Skeletal muscle cell (primary cell): ENCODE results near the gene COMTD1.

Experiments
- DNase-seq: peaks from one replicate; pipeline ENCODE4 v3.0.0-alpha.2; 2010; ENCODE audit warnings: low read depth
- H3K4me3 ChIP-seq: 2 replicates; pipeline ENCODE4 v1.5.1; 2011; ENCODE audit warnings: low read depth, mild to moderate bottlenecking, control low read depth, low read length, moderate library complexity

COMTD1 gene

DNA sequence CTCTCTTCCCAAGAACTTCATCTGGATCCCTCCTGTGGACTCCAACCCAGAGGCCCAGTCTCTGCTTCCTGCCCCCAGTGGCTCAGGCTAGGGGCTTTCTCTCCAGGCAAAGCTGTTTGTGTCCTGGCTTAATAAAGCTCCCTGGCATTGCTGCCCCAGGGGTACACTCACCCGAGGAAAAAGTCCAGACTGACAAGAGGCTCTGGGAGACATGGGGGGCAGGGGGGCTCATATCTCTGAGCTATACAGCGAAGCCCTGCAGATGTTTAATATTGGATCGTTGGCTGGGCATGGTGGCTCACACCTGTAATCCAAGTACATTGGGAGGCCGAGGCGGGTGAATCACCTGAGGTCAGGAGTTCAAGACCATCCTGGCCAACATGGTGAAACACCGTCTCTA is 10.7 kb upstream of the COMTD1 start:
- no peak for DNase-seq

DNA sequence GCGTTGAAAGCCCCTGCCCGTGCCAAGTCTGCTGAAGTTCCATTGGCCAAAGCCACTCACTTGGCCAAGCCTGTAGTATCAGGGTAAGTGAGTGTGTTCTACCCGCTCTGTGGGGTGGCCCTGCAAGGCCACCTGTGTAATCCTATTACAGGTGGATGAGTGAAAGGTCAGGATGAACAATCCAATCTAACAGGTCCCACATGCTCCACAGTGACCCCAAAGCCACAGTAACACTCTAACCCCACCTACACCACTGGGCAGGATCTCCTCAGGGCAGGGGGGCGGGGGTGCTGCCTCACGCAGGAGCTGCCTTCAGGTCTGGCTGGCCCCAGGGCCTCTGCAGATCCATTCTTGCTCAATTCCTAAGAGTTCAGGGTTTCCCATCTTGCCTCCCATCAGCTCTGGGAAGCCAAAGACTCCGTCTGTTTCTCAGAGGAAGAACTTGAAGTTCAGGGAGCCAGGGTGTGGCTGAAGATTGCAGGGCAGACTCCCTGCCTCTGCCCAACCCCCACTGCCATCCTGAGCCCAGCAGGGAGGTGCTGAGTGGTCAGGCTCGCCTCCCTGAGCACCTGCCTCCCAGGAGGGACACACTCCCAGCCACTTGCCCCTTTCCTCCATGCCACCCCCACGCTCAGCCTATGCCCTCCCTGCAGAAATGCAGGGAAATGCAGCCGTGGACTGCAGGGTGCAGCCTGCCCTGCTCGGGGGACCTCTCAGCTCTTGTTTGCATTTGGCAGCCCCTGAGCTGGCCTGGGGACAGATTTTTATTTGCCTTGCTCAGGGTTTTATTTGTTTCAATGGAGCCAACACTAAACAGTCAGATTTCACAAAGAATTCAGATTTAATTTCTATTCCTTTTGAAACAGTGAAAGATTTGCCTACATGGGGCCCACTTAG is 9.8 kb upstream of the COMTD1 start:
- no peak overlapping the region for H3K4me3 ChIP-seq
- DNase-seq: no peak

More for the DNA sequence above, 10.7 kb upstream of the COMTD1 start:
- no peak overlapping the region for H3K4me3 ChIP-seq

DNA sequence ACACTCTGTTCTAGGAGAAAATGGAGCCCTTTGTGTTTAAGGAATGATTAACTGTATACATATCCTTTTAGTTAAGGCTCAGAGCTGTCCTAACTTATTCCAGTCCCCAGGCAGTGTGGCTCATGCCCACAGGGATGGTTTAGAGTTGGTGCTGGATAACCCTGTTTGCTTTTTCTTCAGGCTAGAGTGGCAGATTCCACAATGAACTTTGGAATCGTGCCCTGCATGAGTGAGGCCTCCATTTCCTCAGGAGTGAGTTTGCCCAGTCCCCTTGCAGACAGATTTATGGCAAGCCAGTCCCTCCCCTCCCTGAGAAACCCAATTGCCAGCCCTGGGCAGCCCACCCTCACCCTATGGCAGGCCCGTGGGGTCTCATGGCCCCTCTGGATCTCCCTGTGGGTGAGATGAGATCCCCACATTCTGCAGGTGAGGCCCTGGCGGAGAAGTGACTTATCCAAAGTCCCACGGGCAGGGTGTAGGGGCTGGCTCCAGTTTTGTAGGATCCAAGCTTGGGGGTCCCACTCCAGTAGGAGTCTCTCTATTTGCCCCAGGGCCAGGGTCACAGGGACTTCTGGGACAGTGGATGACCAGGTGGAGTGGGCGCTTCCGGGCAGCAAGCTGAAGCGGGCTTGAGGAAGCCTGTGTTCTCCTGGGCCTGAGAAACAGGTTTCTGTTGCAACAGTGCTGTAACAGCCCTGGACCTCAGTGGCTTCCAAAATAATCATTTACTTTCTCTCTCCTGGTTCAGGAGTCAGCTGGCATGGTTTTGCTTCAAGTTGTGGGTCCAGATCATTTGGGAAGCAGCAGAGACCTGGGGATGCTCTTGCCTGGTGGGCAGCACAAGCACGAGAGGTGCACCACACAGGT is 9.0 kb upstream of the COMTD1 start:
- H3K4me3 ChIP-seq: no peak overlapping the region
- no peak for DNase-seq

DNA sequence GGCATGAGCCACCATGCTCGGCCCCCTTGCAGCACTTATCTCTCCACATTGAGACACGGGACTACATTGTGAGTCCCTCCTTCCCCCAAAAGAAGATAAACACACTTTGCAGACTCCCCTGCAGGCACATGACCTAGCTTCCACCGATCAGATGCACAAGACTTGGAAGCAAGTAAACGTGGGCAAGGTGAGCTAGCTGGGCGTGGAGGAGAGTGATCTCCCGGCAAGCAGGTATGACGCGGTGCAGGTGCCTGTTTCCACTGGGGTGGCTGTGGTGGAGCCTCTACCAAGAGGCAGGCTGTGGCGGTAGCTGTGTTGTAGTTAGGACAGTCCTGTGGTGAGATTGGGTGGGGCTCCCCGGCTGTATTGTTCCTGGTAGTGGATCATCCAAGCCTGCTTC is 7.7 kb upstream of the COMTD1 start:
- DNase-seq: no peak
- no peak overlapping the region for H3K4me3 ChIP-seq

DNA sequence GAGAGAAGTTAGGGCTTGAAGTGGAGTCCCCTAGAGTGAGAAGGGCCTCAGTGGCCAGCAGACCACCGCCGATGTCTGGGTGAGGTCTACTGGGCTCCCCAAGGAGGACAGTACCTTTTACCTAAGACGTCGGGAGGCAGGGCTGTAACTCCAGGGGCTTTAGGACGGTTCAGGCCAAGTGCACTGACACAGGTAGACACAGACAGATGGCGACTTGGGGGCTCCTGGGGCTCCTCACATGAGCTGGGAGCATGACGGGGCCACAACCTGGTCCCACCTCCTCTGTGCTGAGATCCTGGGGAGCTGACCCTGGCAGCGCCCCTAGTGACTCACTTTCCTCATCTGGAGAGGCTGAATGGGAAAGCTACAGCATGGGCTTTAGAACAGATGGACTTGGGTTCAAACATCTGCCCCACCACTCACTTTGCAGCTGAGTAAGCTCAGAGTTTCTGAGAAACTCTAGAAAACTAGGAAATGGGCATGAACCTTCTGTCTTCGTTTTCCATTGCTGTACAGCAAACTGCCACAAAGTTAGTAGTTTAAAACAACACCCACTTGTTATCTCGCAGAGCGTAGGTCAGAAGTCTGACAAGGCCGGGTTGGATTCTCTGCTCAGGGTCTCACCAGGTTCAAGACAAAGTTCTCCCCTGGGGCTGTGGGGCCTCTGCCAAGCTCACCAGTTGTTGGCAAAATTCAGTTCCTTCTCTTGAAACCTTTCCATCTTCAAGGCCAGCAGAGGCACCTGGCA is 4.7 kb upstream of the COMTD1 start:
- H3K4me3 ChIP-seq: no peak overlapping the region
- DNase-seq: no peak

DNA sequence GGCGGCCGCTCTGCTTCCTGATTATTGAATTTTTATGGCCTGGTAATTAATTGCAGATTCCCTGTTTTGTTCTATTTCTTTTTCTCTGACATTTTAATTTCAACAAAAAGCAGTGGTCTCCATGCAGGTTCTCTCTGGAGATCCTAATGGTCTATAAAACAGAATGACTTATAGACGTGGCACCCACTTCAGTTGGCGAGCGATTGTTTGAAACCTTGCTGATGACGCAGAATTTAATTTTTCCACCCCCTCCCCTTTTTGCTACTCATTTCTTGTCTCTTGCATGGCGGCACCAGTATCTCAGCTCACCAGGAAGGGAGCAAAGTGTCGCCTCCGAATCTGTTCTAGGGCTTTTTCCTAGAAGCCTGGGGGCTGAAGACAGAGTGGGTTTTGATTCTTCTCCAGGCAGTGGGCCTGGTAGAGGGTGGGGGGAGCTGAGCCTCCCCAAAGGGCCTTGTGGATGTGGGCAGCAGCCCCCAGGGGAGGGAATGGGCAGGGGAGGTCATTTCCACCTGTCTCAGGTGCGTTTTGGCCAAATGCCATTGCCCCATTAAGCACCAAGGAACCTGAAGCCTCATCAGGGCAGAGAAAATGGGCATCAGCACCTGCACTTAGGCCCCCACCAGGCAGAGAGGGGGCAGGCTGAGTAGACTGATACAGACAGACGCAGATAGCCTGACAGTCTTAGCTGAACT is 3.5 kb upstream of the COMTD1 start:
- DNase-seq: no peak
- no peak overlapping the region for H3K4me3 ChIP-seq

DNA sequence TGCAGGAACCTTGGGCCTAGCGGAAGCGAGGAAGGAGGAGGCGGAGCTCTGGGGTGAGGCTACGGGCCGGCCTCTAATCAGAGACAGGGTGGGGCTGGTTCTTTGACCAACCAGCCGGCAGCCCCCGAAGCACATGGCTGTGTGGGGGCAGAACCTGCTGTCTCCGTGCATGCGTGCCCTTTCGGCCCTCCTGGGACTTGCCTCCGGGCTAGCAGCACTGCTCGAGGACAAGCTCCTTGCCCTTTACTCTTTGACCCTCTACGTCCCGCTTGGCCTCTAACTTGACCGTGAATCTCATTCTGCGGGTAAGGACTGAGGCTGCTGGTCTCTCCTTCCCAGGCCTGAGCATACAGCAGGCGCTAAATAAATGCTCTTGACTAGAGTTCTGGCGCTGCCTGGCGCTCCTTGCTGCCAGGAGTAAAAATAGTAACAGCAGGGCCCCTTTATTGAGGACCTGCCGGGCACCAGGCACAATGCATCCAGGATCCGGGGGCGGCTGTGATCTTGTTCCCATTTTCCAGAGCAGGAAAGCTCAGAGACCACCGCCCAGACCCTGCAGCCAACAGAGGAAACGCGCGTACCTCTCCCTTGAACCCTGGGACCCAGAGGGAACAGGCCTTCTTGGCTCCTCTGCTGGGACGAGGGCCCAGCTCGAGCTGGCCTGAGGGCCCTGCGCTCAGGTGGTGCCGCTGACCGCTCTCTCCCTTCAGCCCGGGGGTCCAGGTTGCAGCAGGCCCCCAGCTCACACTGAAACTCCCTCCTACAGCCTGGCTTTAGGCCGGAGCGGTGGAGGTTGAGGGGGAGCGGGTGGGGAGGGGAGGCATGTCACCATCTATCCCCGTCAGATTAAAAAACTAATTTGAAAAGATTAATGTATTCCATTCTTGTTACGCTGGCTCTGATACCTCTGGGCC is 2.7 kb upstream of the COMTD1 start:
- no peak for DNase-seq
- H3K4me3 ChIP-seq: no peak overlapping the region

DNA sequence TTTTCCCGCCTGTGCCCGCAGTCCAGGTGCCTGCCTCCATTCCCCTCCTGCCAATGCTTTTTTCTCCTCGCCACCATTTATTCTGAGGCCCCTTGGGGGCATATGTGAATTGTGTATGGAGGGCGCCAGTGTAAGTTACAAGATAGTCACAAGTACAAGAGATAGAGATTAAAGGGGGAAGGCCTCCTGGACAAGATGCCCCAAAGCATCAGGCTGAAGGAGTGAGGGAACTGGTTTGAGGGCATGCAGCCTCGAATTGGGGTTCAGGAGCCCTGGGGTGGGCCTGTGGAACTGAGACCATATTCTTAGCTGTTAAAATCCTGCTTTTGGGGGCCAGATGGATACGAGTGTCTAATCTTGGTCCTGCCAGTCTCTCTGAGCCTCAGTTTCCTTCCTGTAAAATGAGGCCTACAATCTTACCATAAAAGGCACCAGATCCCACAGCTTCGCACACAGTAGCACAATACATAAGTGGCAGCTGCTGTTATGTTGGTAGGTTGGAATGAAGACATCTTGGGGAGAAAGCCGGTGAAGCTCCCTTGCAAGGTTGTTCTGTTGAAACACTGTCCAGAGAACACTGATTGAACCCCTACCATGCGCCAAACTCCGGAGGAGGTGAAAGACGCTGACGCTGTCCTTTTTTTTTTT is 545 bp upstream of the COMTD1 start:
- H3K4me3 ChIP-seq: no peak overlapping the region
- DNase-seq: no peak

DNA sequence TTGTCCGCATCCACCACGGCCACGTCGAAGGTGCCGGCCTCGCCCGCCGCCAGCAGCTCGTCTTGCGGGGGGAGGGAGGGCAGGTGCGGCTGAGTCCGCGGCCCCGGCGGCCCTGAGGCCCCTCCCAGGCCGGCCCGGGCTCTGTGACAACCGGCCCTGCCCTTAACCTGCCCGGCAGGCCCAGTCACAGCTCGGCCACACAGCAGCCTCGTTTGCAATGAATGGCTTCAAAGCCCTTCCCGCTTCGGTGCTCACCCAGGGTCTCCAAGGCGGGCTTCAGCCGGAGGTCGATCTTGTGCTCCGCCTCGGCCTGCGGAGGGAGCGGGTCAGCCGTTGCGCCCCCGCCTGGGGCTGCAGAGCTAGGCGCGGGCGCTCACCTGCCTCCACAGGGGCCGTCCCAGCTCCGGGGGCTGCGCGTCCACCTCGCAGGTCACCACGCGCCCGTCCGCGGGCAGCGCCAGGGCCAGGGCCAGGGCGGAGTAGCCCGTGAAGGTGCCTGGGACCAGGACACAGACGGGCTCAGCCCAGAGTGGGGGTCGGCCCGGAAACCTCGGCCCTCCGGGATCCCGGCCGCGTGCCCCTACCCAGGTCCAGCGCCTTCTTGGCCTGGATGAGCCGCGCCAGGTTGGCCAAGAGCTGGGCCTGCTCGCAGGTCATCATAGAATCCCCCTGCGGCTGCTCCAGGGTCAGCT is 928 bp downstream of the COMTD1 start:
- no peak for DNase-seq
- H3K4me3 ChIP-seq: peak overlapping the region; percentile 63

DNA sequence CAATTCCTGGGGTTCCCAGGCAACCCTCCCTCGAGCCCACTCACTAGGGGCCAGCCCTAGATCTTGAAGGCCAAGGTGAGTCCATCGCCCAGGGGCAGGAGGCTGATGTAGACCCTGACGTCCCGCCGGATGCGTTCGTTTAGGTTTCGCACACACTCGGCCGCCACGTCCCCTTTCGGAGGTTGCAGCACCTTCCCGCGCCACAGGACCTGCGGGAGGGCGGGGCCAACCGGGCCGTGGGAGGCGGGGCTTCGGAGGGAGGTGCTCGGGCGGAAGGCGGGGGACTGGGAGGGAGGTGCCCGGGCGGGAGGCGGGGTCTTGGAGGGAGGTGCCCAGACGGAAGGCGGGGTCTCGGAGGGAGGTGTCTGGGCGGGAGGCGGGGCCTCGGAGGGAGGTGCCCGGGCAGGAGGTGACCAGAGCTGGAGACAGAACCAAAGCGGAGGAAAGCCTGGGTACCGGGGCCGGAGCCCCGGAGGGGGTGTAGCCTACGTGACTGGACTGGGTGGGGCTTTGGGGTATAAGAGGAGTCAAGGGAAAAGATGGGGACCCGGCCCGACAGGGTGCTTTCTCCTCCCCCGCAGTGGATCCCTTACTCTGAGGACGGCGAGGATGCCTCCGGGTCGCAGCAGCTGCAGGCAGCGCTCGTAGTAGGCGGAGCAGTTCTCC is 1.6 kb downstream of the COMTD1 start:
- peak overlapping the region; percentile 63 for H3K4me3 ChIP-seq
- DNase-seq: peak; percentile 48

DNA sequence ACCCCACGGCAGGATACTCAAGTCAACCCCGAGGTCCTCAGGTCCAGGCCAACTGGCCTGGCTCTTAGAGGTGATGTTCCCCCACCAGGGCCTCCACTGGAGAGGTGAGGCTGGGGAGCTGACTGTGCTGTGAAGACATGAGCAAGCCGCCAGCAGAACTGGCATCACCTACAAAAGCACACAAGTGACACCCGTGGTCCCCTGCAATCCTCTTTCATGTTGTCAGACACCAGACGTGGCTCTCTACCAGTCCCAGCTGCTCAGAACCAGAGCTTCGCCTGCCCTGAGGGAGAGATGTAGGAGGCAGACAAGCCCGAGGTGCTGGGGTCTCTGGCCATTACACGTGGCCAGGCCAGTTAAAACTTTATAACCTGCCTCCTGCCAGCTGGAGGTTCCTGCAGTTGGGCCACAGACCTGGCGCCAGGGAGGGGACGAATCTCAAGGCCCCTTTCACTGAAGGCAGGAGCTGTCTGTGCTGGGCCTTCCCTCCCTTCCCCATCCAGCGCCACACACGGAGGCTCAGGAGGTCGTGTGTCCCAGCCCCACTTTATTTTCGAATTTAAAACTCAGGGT is 2.2 kb downstream of the COMTD1 start:
- no peak overlapping the region for H3K4me3 ChIP-seq
- DNase-seq: no peak

DNA sequence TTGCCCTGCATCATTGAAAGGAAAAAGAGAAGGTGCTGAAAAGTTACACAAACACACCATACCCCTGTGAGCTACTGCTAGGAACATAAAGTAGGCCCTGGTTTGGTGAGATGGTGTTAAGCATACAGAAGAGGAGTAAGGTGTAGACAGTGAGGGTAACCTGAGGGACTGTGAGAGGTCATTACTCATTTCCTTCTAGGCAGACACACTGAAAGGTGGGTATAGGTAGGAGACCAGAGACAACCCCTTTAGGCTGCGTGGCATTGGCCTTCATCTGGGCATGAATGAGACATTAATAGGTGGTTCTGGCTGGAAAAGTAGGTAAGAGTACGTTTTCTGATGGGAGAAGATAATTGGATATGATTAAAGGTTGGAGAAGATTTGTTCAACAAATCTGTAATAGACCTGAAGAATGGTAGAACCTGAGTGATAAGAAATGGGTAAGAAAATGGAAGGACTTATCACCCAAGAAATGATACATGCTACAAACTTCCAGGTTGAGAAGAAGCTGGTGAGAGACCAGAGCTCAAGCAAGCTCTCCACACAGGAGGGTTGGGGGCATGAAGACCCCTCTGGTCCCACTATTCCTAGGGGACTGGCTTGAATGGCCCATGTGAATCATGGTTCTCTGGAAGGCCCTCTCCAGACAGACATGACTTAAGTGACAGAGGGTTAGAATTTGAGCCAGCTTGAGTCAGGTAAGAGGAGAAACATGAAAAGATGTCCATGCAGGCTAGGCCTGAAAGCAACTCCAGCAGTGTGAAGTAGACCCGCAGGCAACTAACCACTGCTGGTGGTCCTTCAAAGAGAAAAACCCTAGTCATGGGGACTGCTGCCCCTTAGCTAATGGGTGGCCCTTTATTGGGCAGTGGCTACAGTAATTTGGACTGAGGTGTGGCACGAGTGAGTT is 3.8 kb downstream of the COMTD1 start:
- H3K4me3 ChIP-seq: no peak overlapping the region
- no peak for DNase-seq

DNA sequence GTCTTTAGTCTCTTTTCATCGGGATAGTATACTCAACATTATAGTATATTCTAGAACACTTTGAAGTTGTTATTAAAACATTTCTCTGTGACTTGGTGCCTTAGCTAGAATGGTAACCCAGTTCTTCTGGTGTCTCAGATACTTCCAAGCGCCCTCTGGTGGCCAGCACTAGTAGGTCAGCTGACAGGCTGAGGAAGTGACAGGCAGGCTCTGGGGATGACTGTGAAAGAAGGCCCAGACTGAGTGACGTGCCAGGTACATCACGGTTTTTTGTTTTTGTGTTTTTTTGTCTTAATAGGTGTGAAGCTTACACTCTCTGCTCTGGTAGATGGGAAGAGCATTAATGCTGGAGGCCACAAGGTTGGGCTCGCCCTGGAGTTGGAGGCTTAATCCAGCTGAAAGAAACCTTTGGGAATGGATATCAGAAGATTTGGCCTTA is 5.1 kb downstream of the COMTD1 start:
- peak; percentile 43 for DNase-seq
- H3K4me3 ChIP-seq: no peak overlapping the region

DNA sequence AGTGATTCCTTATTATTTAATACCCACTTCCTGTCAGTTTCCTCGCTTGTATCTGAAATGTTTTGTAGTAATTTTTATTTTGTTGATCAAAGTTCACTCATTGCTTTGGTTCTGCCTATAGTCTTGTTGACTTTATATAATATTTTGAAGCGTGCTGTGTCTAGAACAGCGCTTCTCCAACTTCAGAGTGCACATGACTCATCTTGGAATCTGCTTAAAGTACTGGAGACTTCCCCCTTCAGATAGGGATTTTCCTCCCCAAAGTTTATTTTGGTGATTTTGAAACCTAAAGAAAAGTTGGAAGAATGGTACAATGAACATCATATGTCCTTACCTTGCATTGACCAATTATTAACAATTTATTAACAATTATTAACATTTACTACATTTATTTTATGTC is 5.8 kb downstream of the COMTD1 start:
- no peak overlapping the region for H3K4me3 ChIP-seq
- DNase-seq: no peak

DNA sequence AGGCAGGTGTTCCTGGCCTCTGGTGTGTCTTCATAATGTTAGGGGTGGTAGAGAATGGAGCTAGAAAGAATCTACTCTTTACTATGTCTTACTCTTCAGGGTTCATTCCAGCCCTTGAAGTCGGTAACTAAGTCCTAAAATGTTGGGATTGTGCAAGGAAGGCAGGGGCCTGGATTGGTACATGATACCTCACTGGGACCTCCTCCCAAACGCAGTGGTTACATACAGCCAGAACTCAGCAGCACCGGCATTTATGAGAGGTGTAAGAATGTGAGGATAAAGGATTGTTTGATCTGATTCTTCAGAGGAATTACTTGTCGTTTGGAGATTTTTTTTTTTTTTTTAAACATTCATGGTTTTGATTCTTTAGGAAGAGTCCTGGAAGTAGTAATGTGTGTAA is 6.9 kb downstream of the COMTD1 start:
- H3K4me3 ChIP-seq: no peak overlapping the region
- DNase-seq: no peak
